H1 (cell line): ENCODE data around the gene KRT77. TPM values are rescaled to one million over a fixed set of nuclear protein-coding genes. Genes with fewer than 3 reads are reported as not detected.

Experiments used
- CTCF ChIA-PET: fragments of 300-600 bp; sonication (Branson Sonifier 250); formaldehyde crosslinking; loops from one replicate; lab custom pipeline; 2021; ENCODE audit not compliant: partially characterized antibody; lab: Charles Lee
- POLR2A ChIA-PET: fragments of 300-600 bp; sonication (Branson Sonifier 250); formaldehyde crosslinking; loops from one replicate; lab custom pipeline; 2021; ENCODE audit warnings: inconsistent platforms; ENCODE audit not compliant: partially characterized antibody; lab: Charles Lee
- DNase-seq, 2 experiments: peaks; one replicate each; pipeline versions ENCODE4 v3.0.0 to v3.0.0-alpha.2; 2010 to 2022; ENCODE audit warnings: low spot score in 2 of 2, low read depth in 1 of 2, mixed read lengths in 1 of 2
- FAIRE-seq: peaks from 2 replicates; lab custom pipeline; 2011; peaks lifted over from hg19 to GRCh38; lab: Jason Lieb, UNC
- H2AFZ ChIP-seq: 2 replicates; pipeline ENCODE4 v1.8.1; 2012; ENCODE audit warnings: low read length, inconsistent platforms
- H2AK5ac ChIP-seq: 2 replicates; pipeline ENCODE4 v1.6.1; 2013; ENCODE audit warnings: low read depth, low read length
- H2BK120ac ChIP-seq: replicated peaks from 2 replicates; pipeline ENCODE3; 2013; ENCODE audit warnings: low read depth, low read length, inconsistent platforms
- H2BK12ac ChIP-seq: 2 replicates; pipeline ENCODE4 v1.6.1; 2013; ENCODE audit warnings: low read depth, low read length
- H2BK15ac ChIP-seq: 2 replicates; pipeline ENCODE4 v1.6.1; 2013; ENCODE audit warnings: low read length
- H2BK20ac ChIP-seq: 2 replicates; pipeline ENCODE4 v1.6.1; 2013; ENCODE audit warnings: low read length
- H2BK5ac ChIP-seq: 2 replicates; pipeline ENCODE4 v1.6.1; 2013; ENCODE audit warnings: low read depth, low read length
- H3K14ac ChIP-seq: 2 replicates; pipeline ENCODE4 v1.6.1; 2013; ENCODE audit warnings: inconsistent platforms; ENCODE audit not compliant: insufficient read length
- H3K18ac ChIP-seq: 2 replicates; pipeline ENCODE4 v1.6.1; 2013; ENCODE audit warnings: low read length; ENCODE audit errors: extremely low read depth
- H3K23ac ChIP-seq: 2 replicates; pipeline ENCODE4 v1.6.1; 2013; ENCODE audit warnings: inconsistent platforms; ENCODE audit not compliant: insufficient read length
- H3K23me2 ChIP-seq: 2 replicates; pipeline ENCODE4 v1.6.1; 2013; ENCODE audit warnings: low read depth, low read length
- H3K27ac ChIP-seq: 2 replicates; pipeline ENCODE4 v1.6.1; 2011; ENCODE audit warnings: low read depth, low read length, inconsistent platforms
- H3K27me3 ChIP-seq, 4 experiments: replicated peaks in 1 of 4; 1 replicate in 1 of 4; 2 replicates in 3 of 4; pipeline versions ENCODE4 v1.6.1 to v1.8.1; 2011 to 2013; ENCODE audit warnings: low read length in 3 of 4, mild to moderate bottlenecking in 3 of 4, inconsistent platforms in 2 of 4, mixed read lengths in 2 of 4, moderate library complexity in 1 of 4; ENCODE audit not compliant: control insufficient read depth in 3 of 4, insufficient read depth in 3 of 4; ENCODE audit errors: extremely low read depth in 1 of 4
- H3K36me3 ChIP-seq, 4 experiments: 2 replicates each; pipeline versions ENCODE4 v1.6.1 to v1.8.1; 2011 to 2013; ENCODE audit warnings: mild to moderate bottlenecking in 4 of 4, low read length in 3 of 4, moderate library complexity in 2 of 4, control low read depth in 1 of 4, inconsistent platforms in 1 of 4; ENCODE audit not compliant: insufficient read depth in 4 of 4, control insufficient read depth in 2 of 4
- H3K4ac ChIP-seq: replicated peaks from 2 replicates; pipeline ENCODE3; 2013; ENCODE audit warnings: low read length, low read depth, mixed read lengths, inconsistent platforms; ENCODE audit not compliant: insufficient read length
- H3K4me1 ChIP-seq, 4 experiments: replicated peaks in 1 of 4; 1 replicate in 1 of 4; 2 replicates in 3 of 4; pipeline versions ENCODE4 v1.6.1 to v1.8.1; 2011 to 2013; ENCODE audit warnings: low read length in 3 of 4, inconsistent platforms in 2 of 4, mixed read lengths in 1 of 4; ENCODE audit not compliant: insufficient read depth in 4 of 4, control insufficient read depth in 3 of 4
- H3K4me2 ChIP-seq, 2 experiments: 2 replicates each; pipeline versions ENCODE4 v1.6.1 to v1.8.1; 2011 to 2013; ENCODE audit warnings: low read depth in 2 of 2, low read length in 2 of 2, control low read depth in 1 of 2, inconsistent platforms in 1 of 2, mild to moderate bottlenecking in 1 of 2; ENCODE audit not compliant: insufficient read depth in 1 of 2
- H3K4me3 ChIP-seq, 4 experiments: fragments of 200-600, 300-600 bp in 1 of 4; sonication (generic), shearing (Covaris generic), sonication (Bioruptor Twin) in 1 of 4; 2 replicates each; pipeline versions ENCODE4 v1.5.1 to v1.8.1; 2011 to 2016; ENCODE audit warnings: low read length in 4 of 4, low read depth in 3 of 4, control low read depth in 2 of 4, inconsistent platforms in 2 of 4, mild to moderate bottlenecking in 2 of 4, mixed read lengths in 1 of 4, moderate library complexity in 1 of 4; ENCODE audit not compliant: insufficient read depth in 2 of 4; ENCODE audit errors: extremely low read depth in 1 of 4
- H3K56ac ChIP-seq: replicated peaks from 2 replicates; pipeline ENCODE3; 2013; ENCODE audit warnings: low read depth, mild to moderate bottlenecking, mixed read lengths, low read length, inconsistent platforms; ENCODE audit not compliant: insufficient read length
- H3K79me1 ChIP-seq: 2 replicates; pipeline ENCODE4 v1.6.1; 2013; ENCODE audit warnings: low read depth, low read length, control low read depth
- H3K79me2 ChIP-seq, 2 experiments: 2 replicates each; pipeline versions ENCODE4 v1.6.1 to v1.8.1; 2012 to 2013; ENCODE audit warnings: low read length in 2 of 2, mild to moderate bottlenecking in 2 of 2, inconsistent platforms in 1 of 2; ENCODE audit not compliant: insufficient read depth in 2 of 2, control insufficient read depth in 1 of 2
- H3K9ac ChIP-seq, 4 experiments: replicated peaks in 1 of 4; 1 replicate in 1 of 4; 2 replicates in 3 of 4; pipeline versions ENCODE4 v1.6.1 to v1.8.1; 2011 to 2013; ENCODE audit warnings: low read depth in 3 of 4, low read length in 3 of 4, control low read depth in 2 of 4, mild to moderate bottlenecking in 2 of 4, moderate library complexity in 2 of 4, inconsistent platforms in 1 of 4; ENCODE audit errors: extremely low read depth in 1 of 4
- H3K9me3 ChIP-seq, 2 experiments: 2 replicates each; pipeline versions ENCODE4 v1.6.1 to v1.8.1; 2012 to 2013; ENCODE audit warnings: mild to moderate bottlenecking in 2 of 2, moderate library complexity in 2 of 2, control low read depth in 1 of 2, inconsistent platforms in 1 of 2, low read depth in 1 of 2, low read length in 1 of 2, mixed read lengths in 1 of 2; ENCODE audit not compliant: insufficient read depth in 2 of 2
- H4K20me1 ChIP-seq, 2 experiments: replicated peaks in 1 of 2; 2 replicates each; pipeline versions ENCODE3 to v1.8.1; 2011 to 2013; ENCODE audit warnings: inconsistent platforms in 2 of 2, low read length in 2 of 2, mild to moderate bottlenecking in 1 of 2; ENCODE audit not compliant: insufficient read depth in 2 of 2, control insufficient read depth in 1 of 2
- H4K5ac ChIP-seq: 2 replicates; pipeline ENCODE4 v1.6.1; 2013; ENCODE audit warnings: low read length, low read depth, mixed read lengths, inconsistent platforms; ENCODE audit not compliant: insufficient read length
- H4K8ac ChIP-seq: 2 replicates; pipeline ENCODE4 v1.8.0; 2013; ENCODE audit warnings: mild to moderate bottlenecking, moderate library complexity, low read length, inconsistent platforms; ENCODE audit not compliant: insufficient read depth; ENCODE audit errors: extremely low read depth
- H4K91ac ChIP-seq: replicated peaks from 2 replicates; pipeline ENCODE3; 2013; ENCODE audit warnings: low read length, mixed read lengths, inconsistent platforms; ENCODE audit not compliant: insufficient read length
- CBX5 ChIP-seq: fragments of 300-800, 300-1000 bp; sonication (generic); IDR thresholded peaks from 2 replicates; pipeline ENCODE4 v1.7.1; 2016; ENCODE audit warnings: antibody characterized with exemption, low read length, low read depth
- CHD2 ChIP-seq: IDR thresholded peaks from 2 replicates; pipeline ENCODE4 v1.6.1; 2012; ENCODE audit warnings: low read length, improper control_type of control experiment
- GABPA ChIP-seq: IDR thresholded peaks from 2 replicates; pipeline ENCODE4 v1.6.1; 2011; ENCODE audit warnings: mild to moderate bottlenecking, low read length, moderate library complexity, borderline replicate concordance; ENCODE audit not compliant: insufficient read depth
- NANOG ChIP-seq: IDR thresholded peaks from 2 replicates; pipeline ENCODE4 v1.6.1; 2011; ENCODE audit warnings: low read length, low read depth, mild to moderate bottlenecking, inconsistent platforms; ENCODE audit not compliant: insufficient read depth, poor library complexity, severe bottlenecking
- NRF1 ChIP-seq: IDR thresholded peaks from 2 replicates; pipeline ENCODE4 v1.6.1; 2011; ENCODE audit warnings: mild to moderate bottlenecking, low read depth, low read length, improper control_type of control experiment
- SUZ12 ChIP-seq: fragments of 200-600 bp; sonication (generic); IDR thresholded peaks from 2 replicates; pipeline ENCODE4 v1.6.1; 2012; ENCODE audit warnings: mild to moderate bottlenecking, inconsistent platforms, low read length, moderate library complexity, mixed read lengths
- YY1 ChIP-seq: IDR thresholded peaks from 2 replicates; pipeline ENCODE4 v1.6.1; 2011; ENCODE audit warnings: low read depth, mild to moderate bottlenecking, low read length
- WGBS, 2 experiments: shearing (Covaris generic) in 1 of 2; methylation state at CpG; one replicate each; pipeline versions ENCODE4 v1.1.6 to v1.1.7; 2013 to 2015; ENCODE audit warnings: low lambda C conversion rate in 2 of 2, mixed read lengths in 2 of 2, inconsistent platforms in 1 of 2, low coverage in 1 of 2, missing lambda C conversion rate in 1 of 2; ENCODE audit not compliant: insufficient replicate concordance in 2 of 2, insufficient coverage in 1 of 2, insufficient read length in 1 of 2; ENCODE audit errors: extremely low coverage in 1 of 2, missing lambda C conversion rate in 1 of 2; 5-methylcytosine and 5-hydroxymethylcytosine counted together
- polyA plus RNA-seq, 7 experiments: library from polyadenylated mRNA; depleted of rRNA in 3 of 7; stranded (reverse) in 5 of 7; unstranded in 2 of 7; fragments of >200 nt in 5 of 7; fragments of 200-250 nt in 2 of 7; gene quantifications; 1 replicate in 5 of 7; 2 replicates in 1 of 7; 4 replicates in 1 of 7; pipeline versions ENCODE4 v1.2.1 to v1.2.3, GENCODE V29; 2011 to 2013; ENCODE audit warnings: missing spikeins in 2 of 7, mixed read lengths in 2 of 7
- total RNA-seq: library from RNA; stranded (reverse); fragmentation: NEBNext Ultra II Directional; extraction: Animal tissue kit (Norgen Biotek cat#: 25700); gene quantifications from 2 replicates; pipeline ENCODE4 v1.2.1, GENCODE V29; 2021

Gene KRT77
- total and polyA plus RNA-seq, 2 of the 8 experiments (the other 6 are each of a cell fraction or from before 2014, with no cell fraction given) = 0.02 TPM; not detected in 1

DNA sequence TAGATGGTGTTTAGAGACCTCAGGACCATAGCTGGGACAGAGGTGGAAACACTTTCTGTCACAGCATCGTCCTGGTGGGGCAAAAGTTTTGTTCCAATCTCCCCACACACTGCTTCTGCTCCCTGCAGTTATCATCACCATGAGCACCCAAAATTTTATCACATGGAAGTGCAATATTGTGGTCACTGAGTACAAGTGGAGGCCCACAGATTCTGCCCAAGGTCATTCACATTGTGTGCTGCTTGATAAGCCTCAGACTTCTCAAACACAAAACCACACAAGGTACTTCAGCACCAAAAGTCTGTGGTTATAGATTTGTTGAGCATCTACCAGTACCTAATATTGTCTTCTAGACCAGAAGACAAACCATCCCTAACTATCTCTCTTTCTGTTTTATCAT, 554 bp upstream of the KRT77 start:
- Histone ChIP-seq H4K5ac (no peak overlapping the region), H3K18ac (no peak overlapping the region), H3K79me2 (no peaks in the 10 kb centered on the region), H3K9ac (no peak overlapping the region), H4K20me1 (no peaks in the 10 kb centered on the region), H3K27ac (no peak overlapping the region), H3K14ac (no peak overlapping the region), H3K4me3 (no peak overlapping the region), H3K4me2 (no peak overlapping the region), H3K27me3 (no peaks in the 10 kb centered on the region; a peak in 1 of 7 replicates), H2BK20ac (no peak overlapping the region), H3K23me2 (peaks cover 4% of the 10 kb centered on the region; the same call in 1 of the 2 replicates), H2BK120ac (no peak overlapping the region), H4K91ac (no peak overlapping the region), H2AK5ac (no peak overlapping the region), H3K36me3 (no peaks in the 10 kb centered on the region), H2BK5ac (no peak overlapping the region), H3K4ac (no peak overlapping the region), H3K4me1 (no peaks in the 10 kb centered on the region), H4K8ac (no peak overlapping the region), H3K79me1 (no peaks in the 10 kb centered on the region; the same call in 1 of the 2 replicates), H2AFZ (no peak overlapping the region), H3K9me3 (no peaks in the 10 kb centered on the region), H3K56ac (no peak overlapping the region), H2BK15ac (no peak overlapping the region), H2BK12ac (no peak overlapping the region), H3K23ac (peak overlapping the region; percentile 9)
- FAIRE-seq = no peak
- ChIA-PET CTCF (interaction anchor here (0.8 to 1.4 kb wide), 2 partner anchors 30 to 162 kb away, joined by 3 to 4 read pairs; no protein-coding TSS in a partner anchor), POLR2A (no interaction called here)
- WGBS, 2 experiments = 82% methylated on average over 1 of the region's 1 CpG; no CpG with 5 or more reads in 1 of the 2 experiments
- DNase-seq = no peak
- TF ChIP-seq CHD2 = no peak
- TF ChIP-seq YY1 = no peak
- TF ChIP-seq GABPA = no peak
- TF ChIP-seq NANOG = no peak
- TF ChIP-seq NRF1 = no peak
- TF ChIP-seq CBX5 = no peak
- TF ChIP-seq SUZ12 = no peak
